HCT116 (cell line): Measurements from ENCODE around the gene HOXD3. TPM values are rescaled to one million over a fixed set of nuclear protein-coding genes. Genes with fewer than 3 reads are reported as not detected.

Experiments
- ATAC-seq: fragments of 200-7000 bp; cut with Tn5 transposase; 2 replicates; pipeline ENCODE4 v1.9.1; 2020; ENCODE audit warnings: mild to moderate bottlenecking, moderate library complexity
- BruUV-seq: library from RNA; stranded (reverse); fragments of 400-500 nt; replicated peaks from 2 replicates; lab custom pipeline; 2021; lab: Mats Ljungman, UMichigan
- CTCF ChIA-PET: fragments of 300-600 bp; sonication (Branson Sonifier 250); formaldehyde crosslinking; loops from one replicate; lab custom pipeline; 2021; ENCODE audit warnings: antibody characterized with exemption; lab: Charles Lee
- POLR2A ChIA-PET: fragments of 300-600, 350-600 bp; sonication (Branson Sonifier 250); formaldehyde crosslinking; loops from one replicate; lab custom pipeline; 2021; ENCODE audit warnings: antibody characterized with exemption; lab: Charles Lee
- RAD21 ChIA-PET, 2 experiments: fragments of 300-600 bp; sonication (Branson Sonifier 250); formaldehyde crosslinking; loops; one replicate each; lab custom pipeline; 2023; ENCODE audit warnings: low total read pairs in 2 of 2; ENCODE audit not compliant: uncharacterized antibody in 2 of 2, unreplicated experiment in 2 of 2, low non-redundant PET in 1 of 2; lab: Charles Lee
- DNase-seq: peaks from one replicate; pipeline ENCODE4 v3.0.0-alpha.2; 2010; ENCODE audit warnings: low read depth, low spot score
- H2AFZ ChIP-seq: fragments of 200-600 bp; shearing (Covaris generic), sonication (generic); 2 replicates; pipeline ENCODE4 v1.6.1; 2017; ENCODE audit warnings: low read depth, mixed run types, mixed read lengths, antibody characterized with exemption, low read length; ENCODE audit not compliant: poor library complexity, severe bottlenecking
- H3K27ac ChIP-seq: 2 replicates; pipeline ENCODE4 v1.5.1; 2012; ENCODE audit warnings: low read depth, low read length
- H3K27me3 ChIP-seq: fragments of 200-600 bp; sonication (generic); 2 replicates; pipeline ENCODE4 v1.6.1; 2016; ENCODE audit warnings: mixed run types, low read length, mixed read lengths; ENCODE audit not compliant: insufficient read depth
- H3K36me3 ChIP-seq, 2 experiments: fragments of 200-500 bp in 1 of 2; fragments of 200-600 bp in 1 of 2; sonication (Bioruptor generic) in 1 of 2; sonication (generic) in 1 of 2; 2 replicates each; pipeline versions ENCODE4 v1.5.1 to v1.6.1; 2014 to 2016; ENCODE audit warnings: low read length in 2 of 2, inconsistent platforms in 1 of 2, mixed read lengths in 1 of 2, mixed run types in 1 of 2; ENCODE audit not compliant: insufficient read depth in 2 of 2, control insufficient read depth in 1 of 2
- H3K4me1 ChIP-seq, 2 experiments: fragments of 200-600 bp in 1 of 2; sonication (generic) in 1 of 2; 2 replicates each; pipeline versions ENCODE4 v1.5.1 to v1.6.1; 2012 to 2017; ENCODE audit warnings: low read length in 2 of 2, inconsistent platforms in 1 of 2, mild to moderate bottlenecking in 1 of 2, mixed read lengths in 1 of 2, mixed run types in 1 of 2, moderate library complexity in 1 of 2; ENCODE audit not compliant: insufficient read depth in 2 of 2, control insufficient read depth in 1 of 2
- H3K4me2 ChIP-seq: fragments of 200-600 bp; sonication (generic); 2 replicates; pipeline ENCODE4 v1.6.1; 2017; ENCODE audit warnings: mixed run types, low read length, mixed read lengths
- H3K4me3 ChIP-seq, 2 experiments: fragments of 200-600 bp in 1 of 2; sonication (generic) in 1 of 2; replicated peaks in 1 of 2; 2 replicates each; pipeline ENCODE4 v1.5.1; 2011 to 2016; ENCODE audit warnings: low read length in 2 of 2, control low read depth in 1 of 2, low read depth in 1 of 2, mild to moderate bottlenecking in 1 of 2, mixed read lengths in 1 of 2, mixed run types in 1 of 2
- H3K79me2 ChIP-seq: fragments of 200-600 bp; sonication (generic); 2 replicates; pipeline ENCODE4 v1.6.1; 2017; ENCODE audit warnings: mild to moderate bottlenecking, mixed run types, low read length, moderate library complexity, mixed read lengths; ENCODE audit not compliant: insufficient read depth
- H3K9ac ChIP-seq: fragments of 200-600 bp; sonication (generic); 2 replicates; pipeline ENCODE4 v1.6.1; 2016; ENCODE audit warnings: low read length, mixed read lengths
- H3K9me2 ChIP-seq: fragments of 200-600 bp; sonication (generic), shearing (Covaris generic); 2 replicates; pipeline ENCODE4 v1.6.1; 2017; ENCODE audit warnings: mixed run types, mild to moderate bottlenecking, moderate library complexity; ENCODE audit not compliant: insufficient read depth
- H3K9me3 ChIP-seq, 2 experiments: fragments of 200-500 bp in 1 of 2; fragments of 200-600 bp in 1 of 2; sonication (Bioruptor generic) in 1 of 2; sonication (generic) in 1 of 2; 2 replicates each; pipeline ENCODE4 v1.6.1; 2014 to 2017; ENCODE audit warnings: low read length in 2 of 2, mixed read lengths in 2 of 2, inconsistent platforms in 1 of 2, low read depth in 1 of 2, mild to moderate bottlenecking in 1 of 2, mixed run types in 1 of 2, moderate library complexity in 1 of 2; ENCODE audit not compliant: control insufficient read depth in 1 of 2, insufficient read depth in 1 of 2
- H4K20me1 ChIP-seq: fragments of 200-600 bp; sonication (generic), shearing (Covaris generic); 2 replicates; pipeline ENCODE4 v1.6.1; 2017; ENCODE audit warnings: mixed run types, mild to moderate bottlenecking, moderate library complexity; ENCODE audit not compliant: insufficient read depth
- CBX3 ChIP-seq: IDR thresholded peaks from 2 replicates; pipeline ENCODE4 v1.6.1; 2012; ENCODE audit warnings: low read depth
- EGR1 ChIP-seq: IDR thresholded peaks from 2 replicates; pipeline ENCODE4 v1.6.1; 2012; ENCODE audit warnings: low read depth
- EZH2 ChIP-seq: fragments of 200-600 bp; sonication (generic); IDR thresholded peaks from 2 replicates; pipeline ENCODE4 v1.6.1; 2017; ENCODE audit warnings: antibody characterized with exemption, mixed run types
- JUND ChIP-seq: IDR thresholded peaks from 2 replicates; pipeline ENCODE4 v1.6.1; 2012
- POLR2A ChIP-seq: IDR thresholded peaks from 2 replicates; pipeline ENCODE4 v1.7.0; 2011; ENCODE audit warnings: borderline replicate concordance; ENCODE audit not compliant: insufficient read depth, insufficient read length; ENCODE audit errors: extremely low read depth
- POLR2AphosphoS5 ChIP-seq: IDR thresholded peaks from 2 replicates; pipeline ENCODE4 v1.6.1; 2011; ENCODE audit warnings: mild to moderate bottlenecking, low read depth, low read length, moderate library complexity
- RAD21 ChIP-seq: IDR thresholded peaks from 2 replicates; pipeline ENCODE4 v1.6.1; 2012; ENCODE audit warnings: low read depth, mild to moderate bottlenecking
- SP1 ChIP-seq: IDR thresholded peaks from 2 replicates; pipeline ENCODE4 v1.6.1; 2012; ENCODE audit warnings: low read depth
- SRF ChIP-seq: IDR thresholded peaks from 2 replicates; pipeline ENCODE4 v1.6.1; 2012; ENCODE audit warnings: low read depth
- YY1 ChIP-seq: IDR thresholded peaks from 2 replicates; pipeline ENCODE4 v1.6.1; 2011; ENCODE audit warnings: low read length, low read depth, moderate library complexity, mild to moderate bottlenecking; ENCODE audit not compliant: insufficient replicate concordance; ENCODE audit errors: extremely low read depth
- ZFX ChIP-seq: fragments of 450-650 bp; IDR thresholded peaks from 2 replicates; pipeline ENCODE4 v1.6.1; 2017
- ZNF274 ChIP-seq: fragments of 200-500 bp; sonication (Bioruptor generic); IDR thresholded peaks from 2 replicates; pipeline ENCODE4 v1.6.1; 2014; ENCODE audit warnings: mild to moderate bottlenecking, low read depth, low read length, inconsistent platforms
- intact Hi-C: fragments of 100-400 bp; cut with micrococcal nuclease; formaldehyde crosslinking; loops from 2 replicates; pipeline ENCODE4 v1.10.0; 2022
- total RNA-seq: library from RNA; stranded (reverse); gene quantifications from one replicate; pipeline ENCODE4 v1.2.1, GENCODE V29; 2021; ENCODE audit not compliant: unreplicated experiment
- TF ChIP-seq, protein P1 (sequence below): IDR thresholded peaks from 2 replicates; pipeline ENCODE4 v1.6.1; 2012
- TF ChIP-seq, protein P2 (sequence below), 3 experiments: fragments of 200-600 bp in 1 of 3; sonication (generic) in 1 of 3; IDR thresholded peaks in 2 of 3; conservative IDR thresholded peaks in 1 of 3; 2 replicates each; pipeline ENCODE4 v1.5.1; 2012 to 2017; ENCODE audit warnings: low read depth in 2 of 3, low read length in 2 of 3, antibody characterized with exemption in 1 of 3, borderline replicate concordance in 1 of 3, control low read depth in 1 of 3, mild to moderate bottlenecking in 1 of 3, mixed read lengths in 1 of 3, mixed run types in 1 of 3, moderate library complexity in 1 of 3; ENCODE audit not compliant: insufficient read depth in 1 of 3

The HOXD3 gene
- total RNA-seq, 1 experiment from 2014 or later, result 1.4 TPM

DNA sequence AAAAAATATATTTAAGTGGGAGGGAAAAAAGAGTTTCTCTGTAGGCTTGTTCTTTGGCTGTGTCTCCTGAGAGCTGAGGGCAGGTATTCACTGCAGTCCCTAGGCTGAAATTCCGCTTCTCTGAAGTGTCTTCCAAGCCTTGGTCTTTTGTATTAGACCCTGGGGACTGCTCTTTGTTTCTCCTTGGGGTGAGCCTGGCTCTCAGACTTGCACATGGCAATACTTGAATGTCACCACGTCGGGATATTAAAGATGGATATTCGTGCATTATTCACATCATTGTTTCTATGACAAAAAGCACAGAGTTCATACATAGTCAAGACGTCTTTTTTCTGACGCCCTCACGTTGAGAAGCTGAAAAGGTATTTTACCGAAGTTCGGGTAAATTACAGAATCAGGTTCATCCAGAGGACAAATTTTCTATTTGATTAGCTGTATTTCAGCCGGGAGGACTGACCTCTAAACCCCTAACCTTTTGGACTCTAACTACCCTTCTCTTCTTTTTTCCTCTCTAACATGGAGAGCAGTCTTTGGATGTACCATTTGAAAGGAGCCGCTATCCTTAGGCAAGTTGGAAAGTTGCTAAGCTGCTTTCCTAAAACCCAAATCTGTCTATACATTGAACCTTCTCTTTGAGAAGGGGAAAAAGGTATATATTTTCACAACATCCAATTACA lies 2.4 kb upstream of the HOXD3 start:
- RAD21 ChIA-PET, result no interaction called here
- no peak for ATAC-seq
- no peak overlapping the region for H2AFZ ChIP-seq
- POLR2A ChIA-PET, result no interaction called here
- no peaks in the 10 kb centered on the region for H4K20me1 ChIP-seq
- CTCF ChIA-PET, result interaction anchor here (1.0 kb wide), 1 partner anchor 300 kb away, joined by 3 read pairs; no protein-coding TSS in a partner anchor
- H3K4me1 ChIP-seq, result no peaks in the 10 kb centered on the region
- intact Hi-C loops, result no loop called here
- no peak overlapping the region for H3K4me3 ChIP-seq
- no peaks in the 10 kb centered on the region for H3K27me3 ChIP-seq
- no peak overlapping the region for H3K4me2 ChIP-seq
- no peaks in the 10 kb centered on the region for H3K9me3 ChIP-seq
- H3K27ac ChIP-seq, result no peak overlapping the region
- TF ChIP-seq EZH2 (no peak), SP1 (no peak), JUND (no peak)
- TF ChIP-seq, protein P1, sequence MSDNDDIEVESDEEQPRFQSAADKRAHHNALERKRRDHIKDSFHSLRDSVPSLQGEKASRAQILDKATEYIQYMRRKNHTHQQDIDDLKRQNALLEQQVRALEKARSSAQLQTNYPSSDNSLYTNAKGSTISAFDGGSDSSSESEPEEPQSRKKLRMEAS, result no peak
- no peak overlapping the region for H3K9ac ChIP-seq
- H3K79me2 ChIP-seq, result no peaks in the 10 kb centered on the region
- no TSS peak for BruUV-seq
- no peaks in the 10 kb centered on the region for H3K9me2 ChIP-seq
- DNase-seq, result no peak
- H3K36me3 ChIP-seq, result no peaks in the 10 kb centered on the region

DNA sequence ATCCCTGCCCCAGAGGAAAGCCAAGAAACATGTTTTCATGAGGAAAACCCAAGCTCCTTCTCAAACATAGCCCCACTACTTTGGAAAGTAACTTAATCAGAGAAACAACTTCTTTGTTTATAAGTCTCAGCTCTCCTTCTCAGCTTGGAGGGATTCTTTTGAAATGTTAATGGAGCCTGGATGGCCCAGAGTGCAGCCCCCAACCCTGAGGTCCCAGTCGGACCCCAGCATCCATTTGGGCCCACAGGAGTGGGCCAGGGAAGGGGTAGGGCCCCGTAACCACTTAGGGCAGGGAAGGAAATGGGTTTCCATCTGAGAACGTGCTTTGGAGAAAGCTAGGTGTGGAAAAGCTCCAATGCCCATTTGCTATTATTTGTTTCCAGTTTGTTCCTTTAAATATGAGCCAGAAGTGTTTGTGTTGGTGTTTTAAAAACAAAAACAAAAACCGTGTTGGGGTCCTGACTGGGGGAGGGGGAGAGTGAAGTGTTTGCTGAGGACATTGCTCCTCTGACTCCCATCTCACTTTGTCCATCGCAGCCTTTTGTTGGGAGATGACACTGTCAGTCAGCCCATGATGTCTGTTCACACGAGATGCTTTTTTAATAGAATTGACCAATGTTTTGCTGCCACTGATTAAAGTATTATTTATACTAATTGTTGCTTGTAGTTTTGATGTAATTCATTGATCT lies 1.6 kb upstream of the HOXD3 start:
- Histone ChIP-seq H3K9ac (no peak overlapping the region), H3K9me3 (no peaks in the 10 kb centered on the region), H3K9me2 (no peaks in the 10 kb centered on the region), H4K20me1 (no peaks in the 10 kb centered on the region), H2AFZ (no peak overlapping the region), H3K79me2 (no peaks in the 10 kb centered on the region), H3K36me3 (no peaks in the 10 kb centered on the region), H3K27ac (no peak overlapping the region), H3K4me2 (no peak overlapping the region), H3K27me3 (no peaks in the 10 kb centered on the region), H3K4me1 (no peaks in the 10 kb centered on the region), H3K4me3 (no peak overlapping the region)
- ATAC-seq, result no peak
- TF ChIP-seq POLR2AphosphoS5 (no peak), RAD21 (no peak), YY1 (no peak), ZFX (no peak), SRF (no peak), EGR1 (no peak), JUND (no peak), ZNF274 (no peak), EZH2 (no peak), CBX3 (no peak), POLR2A (no peak)
- TF ChIP-seq, protein P2, sequence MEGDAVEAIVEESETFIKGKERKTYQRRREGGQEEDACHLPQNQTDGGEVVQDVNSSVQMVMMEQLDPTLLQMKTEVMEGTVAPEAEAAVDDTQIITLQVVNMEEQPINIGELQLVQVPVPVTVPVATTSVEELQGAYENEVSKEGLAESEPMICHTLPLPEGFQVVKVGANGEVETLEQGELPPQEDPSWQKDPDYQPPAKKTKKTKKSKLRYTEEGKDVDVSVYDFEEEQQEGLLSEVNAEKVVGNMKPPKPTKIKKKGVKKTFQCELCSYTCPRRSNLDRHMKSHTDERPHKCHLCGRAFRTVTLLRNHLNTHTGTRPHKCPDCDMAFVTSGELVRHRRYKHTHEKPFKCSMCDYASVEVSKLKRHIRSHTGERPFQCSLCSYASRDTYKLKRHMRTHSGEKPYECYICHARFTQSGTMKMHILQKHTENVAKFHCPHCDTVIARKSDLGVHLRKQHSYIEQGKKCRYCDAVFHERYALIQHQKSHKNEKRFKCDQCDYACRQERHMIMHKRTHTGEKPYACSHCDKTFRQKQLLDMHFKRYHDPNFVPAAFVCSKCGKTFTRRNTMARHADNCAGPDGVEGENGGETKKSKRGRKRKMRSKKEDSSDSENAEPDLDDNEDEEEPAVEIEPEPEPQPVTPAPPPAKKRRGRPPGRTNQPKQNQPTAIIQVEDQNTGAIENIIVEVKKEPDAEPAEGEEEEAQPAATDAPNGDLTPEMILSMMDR (IDR thresholded peaks at IDR 0.05 in 2 of 3, conservative IDR thresholded peaks at IDR 0.05 in 1 of 3; ENCODE audit: borderline replicate concordance in 1 of 3, insufficient read depth in 1 of 3, low read depth in 2 of 3, low read length in 2 of 3), result no peak
- RAD21 ChIA-PET, result no interaction called here
- no TSS peak for BruUV-seq
- intact Hi-C loops, result no loop called here
- DNase-seq, result no peak
- CTCF ChIA-PET, result interaction anchor here (1.0 kb wide), 1 partner anchor 299 kb away, joined by 3 read pairs; no protein-coding TSS in a partner anchor
- POLR2A ChIA-PET, result no interaction called here
